ENCODE results near the gene MAFF.
"Not testable (repeated sequence)": the region's sequence is repeated elsewhere in the genome, so short reads cannot be mapped to it uniquely, and the experiment has no call there.

The MAFF gene

DNA sequence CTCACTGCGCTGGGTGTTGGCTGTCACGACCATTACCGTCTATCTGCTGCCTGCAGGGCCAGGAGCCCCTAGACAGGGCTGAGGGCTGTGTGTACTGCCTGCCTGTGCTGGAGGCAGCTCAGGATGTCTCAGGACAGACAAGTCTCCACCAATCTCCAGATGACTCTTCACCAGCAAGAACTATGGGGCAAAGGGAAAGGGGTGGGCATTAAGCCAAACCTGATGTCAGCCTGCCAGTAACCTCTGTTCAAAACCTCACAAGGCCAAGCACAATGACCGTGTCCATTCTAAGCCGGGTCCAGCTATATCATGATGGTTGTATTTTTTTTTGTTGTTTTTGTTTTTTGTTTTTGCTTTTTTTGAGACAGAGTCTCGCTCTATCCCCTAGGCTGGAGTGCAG lies 31.6 kb downstream of the MAFF start:
- Histone ChIP-seq H3K27me3 (ENCODE audit: low read depth, low read length) (no peaks in the 10 kb centered on the region), H3K4me2 (ENCODE audit: low read length) (no peak overlapping the region), H3K9ac (ENCODE audit: low read length) (no peak overlapping the region), H3K36me3 (replicated peaks; ENCODE audit: low read depth, low read length) (peaks cover 79% of the 10 kb centered on the region), H3K9me3 (ENCODE audit: insufficient read depth, low read length) (no peaks in the 10 kb centered on the region), H3K4me3 (ENCODE audit: low read length) (no peak overlapping the region), H2AFZ (ENCODE audit: low read depth, low read length) (no peak overlapping the region), H3K4me1 (ENCODE audit: low read length) (no peaks in the 10 kb centered on the region), H3K27ac (ENCODE audit: low read length) (no peak overlapping the region), H3K79me2 (ENCODE audit: low read length) (peaks cover 5% of the 10 kb centered on the region; the same call in 1 of the 2 replicates), H4K20me1 (ENCODE audit: insufficient read depth, low read length) (peaks cover 38% of the 10 kb centered on the region)
- TF ChIP-seq EZH2phosphoT487 (IDR thresholded peaks at IDR 0.05; ENCODE audit: low read depth), result no peak
- TF ChIP-seq, protein P1, sequence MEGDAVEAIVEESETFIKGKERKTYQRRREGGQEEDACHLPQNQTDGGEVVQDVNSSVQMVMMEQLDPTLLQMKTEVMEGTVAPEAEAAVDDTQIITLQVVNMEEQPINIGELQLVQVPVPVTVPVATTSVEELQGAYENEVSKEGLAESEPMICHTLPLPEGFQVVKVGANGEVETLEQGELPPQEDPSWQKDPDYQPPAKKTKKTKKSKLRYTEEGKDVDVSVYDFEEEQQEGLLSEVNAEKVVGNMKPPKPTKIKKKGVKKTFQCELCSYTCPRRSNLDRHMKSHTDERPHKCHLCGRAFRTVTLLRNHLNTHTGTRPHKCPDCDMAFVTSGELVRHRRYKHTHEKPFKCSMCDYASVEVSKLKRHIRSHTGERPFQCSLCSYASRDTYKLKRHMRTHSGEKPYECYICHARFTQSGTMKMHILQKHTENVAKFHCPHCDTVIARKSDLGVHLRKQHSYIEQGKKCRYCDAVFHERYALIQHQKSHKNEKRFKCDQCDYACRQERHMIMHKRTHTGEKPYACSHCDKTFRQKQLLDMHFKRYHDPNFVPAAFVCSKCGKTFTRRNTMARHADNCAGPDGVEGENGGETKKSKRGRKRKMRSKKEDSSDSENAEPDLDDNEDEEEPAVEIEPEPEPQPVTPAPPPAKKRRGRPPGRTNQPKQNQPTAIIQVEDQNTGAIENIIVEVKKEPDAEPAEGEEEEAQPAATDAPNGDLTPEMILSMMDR (IDR thresholded peaks at IDR 0.05; ENCODE audit: low read depth, low read length), result no peak

DNA sequence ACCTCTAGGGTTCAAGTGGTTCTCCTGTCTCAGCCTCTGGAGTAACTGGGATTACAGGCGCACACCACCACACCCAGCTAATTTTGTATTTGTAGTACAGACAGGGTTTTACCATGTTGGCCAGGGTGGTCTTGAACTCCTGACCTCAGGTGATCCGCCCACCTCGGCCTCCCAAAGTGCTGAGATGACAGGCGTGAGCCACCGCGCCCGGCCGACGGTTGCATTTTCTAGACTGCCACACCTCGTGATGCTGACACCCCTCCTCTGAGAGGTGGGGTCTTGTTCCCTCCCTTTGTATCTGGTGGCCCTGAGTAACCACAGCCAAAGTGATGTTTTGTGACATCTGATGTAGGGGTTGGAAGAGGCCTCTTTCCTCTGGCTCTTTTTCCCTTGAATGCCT lies 32.1 kb downstream of the MAFF start:
- H3K36me3 ChIP-seq (replicated peaks; ENCODE audit: low read depth, low read length), result peaks cover 77% of the 10 kb centered on the region
- H3K79me2 ChIP-seq (ENCODE audit: low read length); H2AFZ ChIP-seq (ENCODE audit: low read depth, low read length); H3K27me3 ChIP-seq (ENCODE audit: low read depth, low read length); H3K4me3 ChIP-seq (ENCODE audit: low read length); H3K4me2 ChIP-seq (ENCODE audit: low read length); H3K27ac ChIP-seq (ENCODE audit: low read length); H3K9me3 ChIP-seq (ENCODE audit: insufficient read depth, low read length); H3K4me1 ChIP-seq (ENCODE audit: low read length); H3K9ac ChIP-seq (ENCODE audit: low read length): not testable (repeated sequence)
- H4K20me1 ChIP-seq (ENCODE audit: insufficient read depth, low read length), result peaks cover 40% of the 10 kb centered on the region

DNA sequence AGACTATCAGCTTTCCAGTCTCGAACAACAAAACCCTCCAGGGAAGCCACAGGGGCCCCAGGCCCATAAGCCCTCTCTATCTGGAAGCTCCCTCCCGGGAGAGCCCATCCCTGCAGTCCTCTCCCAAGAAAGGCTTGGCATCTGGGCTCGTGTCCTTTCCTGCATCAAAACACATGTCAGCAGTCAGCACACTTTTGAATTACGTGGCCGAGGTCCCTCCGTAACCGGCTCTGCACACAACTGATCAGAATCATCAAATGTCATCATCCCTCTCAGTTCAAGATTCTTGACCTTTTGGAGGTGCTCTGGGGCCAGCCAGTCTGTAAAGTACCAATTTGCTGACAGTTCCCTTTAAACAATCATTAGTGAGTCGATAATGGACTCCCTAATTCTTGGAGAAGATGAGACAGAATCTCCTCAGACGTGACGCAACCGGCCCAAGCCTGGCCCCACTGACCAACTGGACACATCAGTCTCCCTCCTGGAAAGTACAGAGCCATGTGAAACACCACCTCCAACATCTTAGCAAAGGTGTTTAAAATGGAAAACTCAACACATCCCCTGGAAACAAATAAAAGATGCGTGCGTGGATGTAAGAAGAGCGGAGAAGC lies 33.6 kb downstream of the MAFF start:
- H3K4me1 ChIP-seq (ENCODE audit: low read length), result no peaks in the 10 kb centered on the region
- H3K4me3 ChIP-seq (ENCODE audit: low read length), result no peak overlapping the region
- no peaks in the 10 kb centered on the region for H3K9me3 ChIP-seq (ENCODE audit: insufficient read depth, low read length)
- H2AFZ ChIP-seq (ENCODE audit: low read depth, low read length), result no peak overlapping the region
- H3K27ac ChIP-seq (ENCODE audit: low read length), result no peak overlapping the region
- H3K27me3 ChIP-seq (ENCODE audit: low read depth, low read length), result no peaks in the 10 kb centered on the region
- no peak overlapping the region for H3K4me2 ChIP-seq (ENCODE audit: low read length)
- H3K36me3 ChIP-seq (replicated peaks; ENCODE audit: low read depth, low read length), result peaks cover 84% of the 10 kb centered on the region
- H3K9ac ChIP-seq (ENCODE audit: low read length), result no peak overlapping the region
- H3K79me2 ChIP-seq (ENCODE audit: low read length), result peaks cover 17% of the 10 kb centered on the region
- H4K20me1 ChIP-seq (ENCODE audit: insufficient read depth, low read length), result peaks cover 40% of the 10 kb centered on the region
- TF ChIP-seq, protein P1 (IDR thresholded peaks at IDR 0.05; ENCODE audit: low read depth, low read length), result no peak
- no peak for TF ChIP-seq EZH2phosphoT487 (IDR thresholded peaks at IDR 0.05; ENCODE audit: low read depth)

DNA sequence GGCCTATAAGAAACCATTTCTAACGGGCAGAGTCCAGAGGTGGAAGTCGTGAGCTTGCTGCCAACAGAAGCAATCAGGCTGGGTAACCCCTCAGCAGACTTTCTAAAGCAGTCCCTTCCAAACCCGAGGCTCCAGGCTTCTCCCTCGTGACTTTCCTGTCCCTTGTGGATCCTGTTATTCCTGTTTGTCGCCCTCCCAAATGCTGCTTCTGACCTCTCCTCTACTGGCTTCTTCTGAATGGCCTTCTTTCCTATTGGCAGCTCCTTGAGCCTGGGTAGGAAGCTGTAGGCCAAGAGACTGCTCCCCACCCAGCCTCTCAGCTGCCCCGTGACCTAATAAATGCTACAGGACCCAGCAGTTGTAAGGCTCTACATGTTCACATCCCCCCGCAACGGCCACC lies 35.0 kb downstream of the MAFF start:
- H3K79me2 ChIP-seq (ENCODE audit: low read length), result peaks cover 24% of the 10 kb centered on the region
- H2AFZ ChIP-seq (ENCODE audit: low read depth, low read length), result no peak overlapping the region
- no peaks in the 10 kb centered on the region for H3K27me3 ChIP-seq (ENCODE audit: low read depth, low read length)
- H4K20me1 ChIP-seq (ENCODE audit: insufficient read depth, low read length), result peaks cover 49% of the 10 kb centered on the region
- H3K27ac ChIP-seq (ENCODE audit: low read length), result no peak overlapping the region
- no peak overlapping the region for H3K4me3 ChIP-seq (ENCODE audit: low read length)
- peaks cover 79% of the 10 kb centered on the region for H3K36me3 ChIP-seq (replicated peaks; ENCODE audit: low read depth, low read length)
- TF ChIP-seq, protein P1 (IDR thresholded peaks at IDR 0.05; ENCODE audit: low read depth, low read length), result no peak
- no peak for TF ChIP-seq EZH2phosphoT487 (IDR thresholded peaks at IDR 0.05; ENCODE audit: low read depth)
- H3K4me2 ChIP-seq (ENCODE audit: low read length), result no peak overlapping the region
- no peak overlapping the region for H3K9ac ChIP-seq (ENCODE audit: low read length)
- H3K4me1 ChIP-seq (ENCODE audit: low read length), result no peaks in the 10 kb centered on the region
- H3K9me3 ChIP-seq (ENCODE audit: insufficient read depth, low read length), result no peaks in the 10 kb centered on the region

All from OCI-LY3 (cell line).